ENCODE results near the gene METTL17.

The METTL17 gene

DNA sequence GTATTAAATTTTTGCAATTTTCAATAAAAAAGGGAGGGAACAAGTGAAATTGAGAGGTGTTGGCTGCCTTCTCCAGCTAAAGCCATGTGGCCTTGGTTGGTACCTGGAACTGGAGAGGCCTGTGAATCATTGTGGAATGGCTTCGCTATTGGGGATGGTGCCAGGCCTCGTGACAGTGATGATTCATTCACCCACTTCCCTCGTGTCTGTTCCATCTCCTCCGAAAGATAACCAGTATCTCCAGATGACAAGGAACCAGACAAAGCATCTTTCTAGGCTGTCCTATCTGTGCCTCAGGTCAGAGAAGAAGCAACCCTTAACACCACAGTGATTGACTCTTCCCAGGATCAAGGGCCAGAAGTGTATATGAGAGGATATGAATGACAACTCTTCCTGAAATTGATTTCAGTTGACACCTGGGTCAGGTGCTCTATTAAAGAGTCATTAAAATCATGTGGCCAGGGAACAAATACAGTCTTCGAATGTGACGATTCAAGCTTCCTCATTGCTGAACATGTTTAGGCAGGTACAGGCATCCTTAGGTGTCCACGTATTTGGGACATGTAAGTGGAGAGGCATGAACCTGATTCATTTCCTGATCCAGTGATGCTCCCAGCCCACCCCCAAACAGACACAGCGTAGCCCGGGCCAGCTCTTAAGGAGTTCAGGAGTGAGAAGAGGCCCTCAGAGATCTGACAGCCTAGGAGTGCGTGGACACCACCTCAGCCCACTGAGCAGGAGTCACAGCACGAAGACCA lies 52.1 kb downstream of the METTL17 start, which contains the start of gene RNASE7:
TSS of gene RNASE7 (plus strand) at position 687 of the 758 bp plus-strand sequence. CDS start 631 bp downstream, outside the sequence.
- in situ Hi-C loops (cut with HindIII; ENCODE audit: low pct_ligation_motif_present, low sequenced_read_pairs), result no loop called here
- no peaks in the 10 kb centered on the region for H3K27me3 ChIP-seq (replicated peaks)
- TF ChIP-seq, protein P1, sequence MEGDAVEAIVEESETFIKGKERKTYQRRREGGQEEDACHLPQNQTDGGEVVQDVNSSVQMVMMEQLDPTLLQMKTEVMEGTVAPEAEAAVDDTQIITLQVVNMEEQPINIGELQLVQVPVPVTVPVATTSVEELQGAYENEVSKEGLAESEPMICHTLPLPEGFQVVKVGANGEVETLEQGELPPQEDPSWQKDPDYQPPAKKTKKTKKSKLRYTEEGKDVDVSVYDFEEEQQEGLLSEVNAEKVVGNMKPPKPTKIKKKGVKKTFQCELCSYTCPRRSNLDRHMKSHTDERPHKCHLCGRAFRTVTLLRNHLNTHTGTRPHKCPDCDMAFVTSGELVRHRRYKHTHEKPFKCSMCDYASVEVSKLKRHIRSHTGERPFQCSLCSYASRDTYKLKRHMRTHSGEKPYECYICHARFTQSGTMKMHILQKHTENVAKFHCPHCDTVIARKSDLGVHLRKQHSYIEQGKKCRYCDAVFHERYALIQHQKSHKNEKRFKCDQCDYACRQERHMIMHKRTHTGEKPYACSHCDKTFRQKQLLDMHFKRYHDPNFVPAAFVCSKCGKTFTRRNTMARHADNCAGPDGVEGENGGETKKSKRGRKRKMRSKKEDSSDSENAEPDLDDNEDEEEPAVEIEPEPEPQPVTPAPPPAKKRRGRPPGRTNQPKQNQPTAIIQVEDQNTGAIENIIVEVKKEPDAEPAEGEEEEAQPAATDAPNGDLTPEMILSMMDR (IDR thresholded peaks at IDR 0.05; ENCODE audit: low read depth, low read length, missing control alignments), result no peak
- peak; percentile 48 for DNase-seq
- H3K27ac ChIP-seq, result no peak within 1 kb of the TSS
- no peak within 1 kb of the TSS for H3K4me3 ChIP-seq (ENCODE audit: low read depth, low read length)
- H3K36me3 ChIP-seq (replicated peaks), result no peaks in the 10 kb centered on the region

DNA sequence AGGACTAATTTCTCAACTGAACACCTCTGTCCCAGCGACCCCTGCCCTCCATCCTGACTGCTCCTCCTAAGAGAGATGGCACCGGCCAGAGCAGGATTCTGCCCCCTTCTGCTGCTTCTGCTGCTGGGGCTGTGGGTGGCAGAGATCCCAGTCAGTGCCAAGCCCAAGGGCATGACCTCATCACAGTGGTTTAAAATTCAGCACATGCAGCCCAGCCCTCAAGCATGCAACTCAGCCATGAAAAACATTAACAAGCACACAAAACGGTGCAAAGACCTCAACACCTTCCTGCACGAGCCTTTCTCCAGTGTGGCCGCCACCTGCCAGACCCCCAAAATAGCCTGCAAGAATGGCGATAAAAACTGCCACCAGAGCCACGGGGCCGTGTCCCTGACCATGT lies 53.1 kb downstream of the METTL17 start:
- H3K36me3 ChIP-seq (replicated peaks), result no peaks in the 10 kb centered on the region
- TF ChIP-seq, protein P1 (IDR thresholded peaks at IDR 0.05; ENCODE audit: low read depth, low read length, missing control alignments), result no peak

DNA sequence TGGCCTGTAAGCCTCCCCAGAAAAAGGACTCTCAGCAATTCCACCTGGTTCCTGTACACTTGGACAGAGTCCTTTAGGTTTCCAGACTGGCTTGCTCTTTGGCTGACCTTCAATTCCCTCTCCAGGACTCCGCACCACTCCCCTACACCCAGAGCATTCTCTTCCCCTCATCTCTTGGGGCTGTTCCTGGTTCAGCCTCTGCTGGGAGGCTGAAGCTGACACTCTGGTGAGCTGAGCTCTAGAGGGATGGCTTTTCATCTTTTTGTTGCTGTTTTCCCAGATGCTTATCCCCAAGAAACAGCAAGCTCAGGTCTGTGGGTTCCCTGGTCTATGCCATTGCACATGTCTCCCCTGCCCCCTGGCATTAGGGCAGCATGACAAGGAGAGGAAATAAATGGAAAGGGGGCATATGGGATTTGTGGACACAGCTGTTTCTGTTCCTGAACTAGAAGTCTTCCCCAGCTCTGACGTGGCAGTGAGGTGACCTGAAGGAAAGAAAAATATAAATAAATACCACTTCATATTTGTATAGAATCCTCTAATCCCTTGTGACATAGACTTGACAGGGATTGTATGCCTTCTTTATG lies 53.7 kb downstream of the METTL17 start:
- TF ChIP-seq, protein P1 (IDR thresholded peaks at IDR 0.05; ENCODE audit: low read depth, low read length, missing control alignments), result no peak
- DNase-seq, result no peak
- no peak overlapping the region for H3K27ac ChIP-seq
- H3K27me3 ChIP-seq (replicated peaks), result no peaks in the 10 kb centered on the region
- no peaks in the 10 kb centered on the region for H3K36me3 ChIP-seq (replicated peaks)
- no peak overlapping the region for H3K4me3 ChIP-seq (ENCODE audit: low read depth, low read length)
- in situ Hi-C loops (cut with HindIII; ENCODE audit: low pct_ligation_motif_present, low sequenced_read_pairs), result no loop called here

More for the DNA sequence above, 53.1 kb downstream of the METTL17 start:
- Histone ChIP-seq H3K4me3 (ENCODE audit: low read depth, low read length) (no peak overlapping the region), H3K27ac (no peak overlapping the region), H3K27me3 (replicated peaks) (no peaks in the 10 kb centered on the region)
- no peak for DNase-seq
- in situ Hi-C loops (cut with HindIII; ENCODE audit: low pct_ligation_motif_present, low sequenced_read_pairs), result no loop called here

- Histone ChIP-seq H3K27me3 (replicated peaks) (no peaks in the 10 kb centered on the region), H3K36me3 (replicated peaks) (no peaks in the 10 kb centered on the region), H3K4me3 (ENCODE audit: low read depth, low read length) (no peak overlapping the region), H3K27ac (no peak overlapping the region)
- in situ Hi-C loops (cut with HindIII; ENCODE audit: low pct_ligation_motif_present, low sequenced_read_pairs), result no loop called here
- DNase-seq, result no peak
- TF ChIP-seq, protein P1 (IDR thresholded peaks at IDR 0.05; ENCODE audit: low read depth, low read length, missing control alignments), result no peak
These were observed 54.3 kb downstream of the METTL17 start for GRCh38 chr14:21043974-21044618.

All from brain microvascular endothelial cell (primary cell).